Tibial nerve (tissue), 4 donors: Measurements from ENCODE around the gene EIF4E. TPM values are rescaled to one million over a fixed set of nuclear protein-coding genes. Genes with fewer than 3 reads are reported as not detected.
"Not testable (repeated sequence)": the region's sequence is repeated elsewhere in the genome, so short reads cannot be mapped to it uniquely, and the experiment has no call there.

Experiments
- DNase-seq, 2 donors: peaks; one replicate each; pipeline ENCODE4 v3.0.0-alpha.2; 2019; ENCODE audit warnings: low spot score in 2 of 2
- H3K27ac ChIP-seq, 4 donors: fragments of 200-600 bp; sonication (generic) in 3 of 4; one replicate each; pipeline ENCODE4 v1.5.1; 2017 to 2019; ENCODE audit warnings: mild to moderate bottlenecking in 1 of 4
- H3K27me3 ChIP-seq, 2 donors: fragments of 200-600 bp; sonication (generic) in 1 of 2; one replicate each; pipeline versions ENCODE4 v1.5.1 to v1.6.0; 2017 to 2019
- H3K36me3 ChIP-seq, 3 donors: fragments of 200-600 bp; sonication (generic); one replicate each; pipeline ENCODE4 v1.5.1; 2018 to 2019
- H3K4me1 ChIP-seq, 4 donors: fragments of 200-600 bp; sonication (generic) in 3 of 4; one replicate each; pipeline ENCODE4 v1.5.1; 2017 to 2019
- H3K4me3 ChIP-seq, 4 donors: fragments of 200-600 bp; sonication (generic) in 3 of 4; one replicate each; pipeline ENCODE4 v1.5.1; 2017 to 2019; ENCODE audit warnings: mild to moderate bottlenecking in 1 of 4, moderate library complexity in 1 of 4
- H3K9me3 ChIP-seq, 4 donors: fragments of 200-600 bp; sonication (generic) in 3 of 4; one replicate each; pipeline ENCODE4 v1.5.1; 2017 to 2019
- EP300 ChIP-seq, 2 donors: sonication (generic); formaldehyde crosslinking; IDR thresholded peaks; one replicate each; pipeline ENCODE4 v1.6.1; 2017; ENCODE audit warnings: antibody characterized with exemption in 2 of 2, mild to moderate bottlenecking in 1 of 2
- POLR2A ChIP-seq, 2 donors: fragments of 450-650 bp; IDR thresholded peaks; one replicate each; pipeline ENCODE4 v1.6.1; 2017; ENCODE audit warnings: antibody characterized with exemption in 2 of 2, mild to moderate bottlenecking in 2 of 2, moderate library complexity in 2 of 2
- WGBS, 2 donors: methylation state at CpG; one replicate each; pipeline ENCODE4 v1.1.5; 2018; 5-methylcytosine and 5-hydroxymethylcytosine counted together
- total RNA-seq, 4 donors: library from RNA; depleted of rRNA; stranded (reverse); fragments of >200 nt; gene quantifications; one replicate each; pipeline ENCODE4 v1.1.0, GENCODE V29; 2016
- TF ChIP-seq, protein P1 (sequence below), 5 experiments: fragments of 200-600 bp in 3 of 5; fragments of 450-650 bp in 2 of 5; sonication (generic) in 3 of 5; IDR thresholded peaks; one replicate each; pipeline ENCODE4 v1.5.1; 2016 to 2019; ENCODE audit warnings: antibody characterized with exemption in 5 of 5, mild to moderate bottlenecking in 3 of 5, moderate library complexity in 2 of 5

Gene EIF4E
- total RNA-seq, 4 donors from 2014 or later: 49.6 to 73.0 (median 63.6) TPM

DNA sequence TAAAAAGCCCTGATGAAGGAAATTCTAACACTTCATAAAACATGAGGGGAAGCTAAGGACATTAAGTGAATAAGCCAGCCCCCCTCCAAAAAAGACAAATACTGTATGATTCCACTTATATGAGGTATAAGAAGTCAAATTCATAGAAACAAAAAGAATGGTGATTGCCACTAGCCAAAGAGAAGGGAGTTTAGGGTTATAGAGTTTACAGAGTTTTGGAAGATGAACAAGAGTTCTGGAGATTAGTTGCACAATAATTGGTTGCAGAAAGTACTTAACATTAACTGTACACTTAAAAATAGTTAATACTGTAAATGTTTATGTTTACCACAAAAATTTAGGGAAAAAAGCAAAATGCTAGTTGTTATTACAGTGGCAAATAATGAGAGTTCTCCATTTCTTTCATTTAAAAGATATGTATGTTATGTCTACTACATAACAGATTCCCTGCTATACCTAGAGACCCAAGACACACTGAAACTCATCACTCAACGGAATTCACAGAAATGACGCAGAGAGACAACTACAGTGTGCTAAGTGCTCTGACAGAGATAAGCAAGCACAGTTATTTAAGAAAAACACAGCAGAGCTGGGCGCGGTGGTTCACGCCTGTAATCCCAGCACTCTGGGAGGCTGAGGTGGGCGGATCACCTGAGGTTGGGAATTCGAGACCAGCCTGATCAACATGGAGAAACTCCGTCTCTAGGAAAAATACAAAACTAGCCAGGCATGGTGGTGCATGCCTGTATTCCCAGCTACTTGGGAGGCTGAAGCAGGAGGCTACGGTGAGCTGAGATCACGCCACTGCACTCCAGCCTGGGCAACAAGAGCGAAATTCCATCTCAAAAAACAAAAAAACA is 37.2 kb downstream of the EIF4E start:
- DNase-seq: no peak
- no peaks in the 10 kb centered on the region for H3K9me3 ChIP-seq
- peaks cover 0 to 54% (median 0%) of the 10 kb centered on the region in 3 donors for H3K36me3 ChIP-seq
- H3K27me3 ChIP-seq: no peaks in the 10 kb centered on the region
- no peak overlapping the region for H3K27ac ChIP-seq
- H3K4me3 ChIP-seq: no peak overlapping the region
- H3K4me1 ChIP-seq: no peaks in the 10 kb centered on the region
- TF ChIP-seq, protein P1, sequence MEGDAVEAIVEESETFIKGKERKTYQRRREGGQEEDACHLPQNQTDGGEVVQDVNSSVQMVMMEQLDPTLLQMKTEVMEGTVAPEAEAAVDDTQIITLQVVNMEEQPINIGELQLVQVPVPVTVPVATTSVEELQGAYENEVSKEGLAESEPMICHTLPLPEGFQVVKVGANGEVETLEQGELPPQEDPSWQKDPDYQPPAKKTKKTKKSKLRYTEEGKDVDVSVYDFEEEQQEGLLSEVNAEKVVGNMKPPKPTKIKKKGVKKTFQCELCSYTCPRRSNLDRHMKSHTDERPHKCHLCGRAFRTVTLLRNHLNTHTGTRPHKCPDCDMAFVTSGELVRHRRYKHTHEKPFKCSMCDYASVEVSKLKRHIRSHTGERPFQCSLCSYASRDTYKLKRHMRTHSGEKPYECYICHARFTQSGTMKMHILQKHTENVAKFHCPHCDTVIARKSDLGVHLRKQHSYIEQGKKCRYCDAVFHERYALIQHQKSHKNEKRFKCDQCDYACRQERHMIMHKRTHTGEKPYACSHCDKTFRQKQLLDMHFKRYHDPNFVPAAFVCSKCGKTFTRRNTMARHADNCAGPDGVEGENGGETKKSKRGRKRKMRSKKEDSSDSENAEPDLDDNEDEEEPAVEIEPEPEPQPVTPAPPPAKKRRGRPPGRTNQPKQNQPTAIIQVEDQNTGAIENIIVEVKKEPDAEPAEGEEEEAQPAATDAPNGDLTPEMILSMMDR (IDR thresholded peaks at IDR 0.05): no peak
- TF ChIP-seq EP300 (IDR thresholded peaks at IDR 0.05) (no peak), POLR2A (IDR thresholded peaks at IDR 0.05) (no peak)
- 94 to 96% methylated on average over 11 of the region's 11 CpGs for WGBS, 2 donors

DNA sequence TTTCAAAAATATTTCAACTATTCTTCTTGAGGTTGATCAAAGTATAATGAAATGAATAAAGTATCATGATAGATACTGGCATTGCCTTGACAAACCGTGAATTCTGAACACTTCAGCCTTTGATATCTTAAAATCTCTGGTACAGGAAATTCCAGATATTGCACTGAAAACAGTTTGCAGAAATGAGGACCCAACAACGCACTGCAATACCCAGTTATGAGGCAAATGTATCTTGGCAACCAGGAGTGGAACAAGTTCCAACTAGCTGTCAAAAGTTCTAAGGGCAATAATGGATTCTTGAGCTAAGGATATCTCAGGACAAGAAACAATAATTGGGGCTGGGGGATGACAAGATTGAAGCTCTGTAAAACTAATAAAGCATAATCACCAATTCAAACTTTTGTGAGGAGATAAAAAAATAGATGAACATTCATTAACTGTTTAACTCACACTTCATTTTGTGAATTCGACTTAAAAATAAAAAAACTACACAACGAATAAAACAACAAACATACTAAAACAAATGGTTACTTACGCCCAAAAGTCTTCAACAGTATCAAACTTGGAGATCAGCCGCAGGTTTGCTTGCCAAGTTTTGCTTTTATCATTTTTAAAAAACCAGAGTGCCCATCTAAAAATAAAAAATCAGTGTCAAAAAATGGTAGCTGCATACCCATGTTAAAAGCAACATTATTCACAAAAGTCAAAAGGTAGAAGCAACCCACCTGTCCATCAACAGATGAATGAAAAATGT is 38.1 kb downstream of the EIF4E start:
- TF ChIP-seq EP300 (IDR thresholded peaks at IDR 0.05) (no peak), POLR2A (IDR thresholded peaks at IDR 0.05) (no peak)
- TF ChIP-seq, protein P1 (IDR thresholded peaks at IDR 0.05): no peak
- H3K36me3 ChIP-seq: peaks cover 0 to 58% (median 6%) of the 10 kb centered on the region in 3 donors
- H3K4me3 ChIP-seq: no peak overlapping the region
- no peaks in the 10 kb centered on the region for H3K27me3 ChIP-seq
- DNase-seq: no peak
- H3K27ac ChIP-seq: no peak overlapping the region
- no peaks in the 10 kb centered on the region for H3K4me1 ChIP-seq
- H3K9me3 ChIP-seq: no peaks in the 10 kb centered on the region
- 65 to 74% methylated on average over 6 of the region's 6 CpGs for WGBS, 2 donors

DNA sequence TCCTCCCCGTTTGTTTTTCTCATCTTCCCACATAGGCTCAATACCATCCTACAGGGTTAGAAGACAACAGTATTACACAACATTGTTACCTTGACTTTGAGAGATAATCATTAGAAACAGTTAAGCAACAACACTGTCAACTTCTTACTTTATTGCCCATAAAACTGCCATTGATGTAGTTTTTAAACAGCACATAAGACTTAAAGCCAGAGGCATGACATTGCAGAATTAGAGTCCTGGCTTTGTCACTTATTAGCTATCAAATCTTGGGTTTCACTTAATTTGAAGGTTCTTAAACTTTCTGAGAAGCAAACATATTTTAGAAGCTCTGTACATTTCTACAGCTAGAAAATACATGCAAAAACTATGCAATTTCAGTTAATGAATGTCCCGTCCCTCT is 41.8 kb downstream of the EIF4E start:
- H3K9me3 ChIP-seq: no peaks in the 10 kb centered on the region
- H3K27ac ChIP-seq: no peak overlapping the region
- no peak for DNase-seq
- TF ChIP-seq, protein P1 (IDR thresholded peaks at IDR 0.05): no peak
- TF ChIP-seq POLR2A (IDR thresholded peaks at IDR 0.05): no peak
- TF ChIP-seq EP300 (IDR thresholded peaks at IDR 0.05): no peak
- WGBS, 2 donors: 96% methylated on average over 2 of the region's 2 CpGs
- H3K4me1 ChIP-seq: no peaks in the 10 kb centered on the region
- H3K4me3 ChIP-seq: no peak overlapping the region
- no peaks in the 10 kb centered on the region for H3K27me3 ChIP-seq
- H3K36me3 ChIP-seq: peaks cover 0 to 69% (median 32%) of the 10 kb centered on the region in 3 donors

DNA sequence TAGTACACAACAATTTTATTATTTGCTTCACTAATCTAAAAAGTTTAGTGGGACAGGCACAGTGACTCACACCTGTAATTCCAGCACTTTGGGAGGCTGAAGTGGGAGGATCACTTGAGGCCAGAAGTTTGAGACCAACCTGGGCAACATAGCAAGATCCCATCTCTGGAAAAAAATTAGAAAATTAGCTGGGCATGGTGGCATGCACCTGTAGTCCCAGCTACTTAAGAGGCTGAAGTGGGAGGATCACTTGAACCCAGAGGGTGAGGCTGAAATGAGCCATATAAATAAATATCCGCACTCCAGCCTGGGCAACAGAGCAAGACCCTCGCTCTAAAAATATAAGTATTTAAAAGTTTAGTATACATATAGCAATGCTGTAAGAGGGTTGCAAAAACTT is 42.6 kb downstream of the EIF4E start:
- 97 to 100% methylated on average over 2 of the region's 2 CpGs for WGBS, 2 donors
- H3K36me3 ChIP-seq: peaks cover 0 to 76% (median 32%) of the 10 kb centered on the region in 3 donors
- H3K27me3 ChIP-seq, H3K27ac ChIP-seq, DNase-seq, H3K9me3 ChIP-seq, H3K4me1 ChIP-seq, H3K4me3 ChIP-seq: not testable (repeated sequence)

DNA sequence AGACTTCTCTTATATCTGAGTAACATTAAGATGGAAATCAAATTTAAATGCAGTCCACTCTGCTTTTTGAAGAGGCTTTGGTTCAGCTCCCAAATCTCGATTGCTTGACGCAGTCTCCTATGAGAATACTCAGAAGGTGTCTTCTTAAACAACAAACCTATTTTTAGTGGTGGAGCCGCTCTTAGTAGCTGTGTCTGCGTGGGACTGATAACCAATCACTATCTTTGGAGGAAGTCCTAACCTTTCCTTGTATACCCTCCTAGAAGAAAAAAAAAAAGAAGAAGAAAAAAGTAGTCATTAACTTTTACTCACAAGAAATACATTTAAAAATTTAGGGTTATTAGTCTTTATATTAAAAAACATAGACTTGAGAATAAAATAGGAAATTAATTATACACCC is 48.0 kb downstream of the EIF4E start:
- not testable (repeated sequence) for H3K27me3 ChIP-seq, H3K9me3 ChIP-seq, H3K27ac ChIP-seq, H3K4me1 ChIP-seq, H3K4me3 ChIP-seq, DNase-seq
- WGBS, 2 donors: 94 to 95% methylated on average over 4 of the region's 4 CpGs
- H3K36me3 ChIP-seq: peaks cover 0 to 80% (median 26%) of the 10 kb centered on the region in 3 donors

DNA sequence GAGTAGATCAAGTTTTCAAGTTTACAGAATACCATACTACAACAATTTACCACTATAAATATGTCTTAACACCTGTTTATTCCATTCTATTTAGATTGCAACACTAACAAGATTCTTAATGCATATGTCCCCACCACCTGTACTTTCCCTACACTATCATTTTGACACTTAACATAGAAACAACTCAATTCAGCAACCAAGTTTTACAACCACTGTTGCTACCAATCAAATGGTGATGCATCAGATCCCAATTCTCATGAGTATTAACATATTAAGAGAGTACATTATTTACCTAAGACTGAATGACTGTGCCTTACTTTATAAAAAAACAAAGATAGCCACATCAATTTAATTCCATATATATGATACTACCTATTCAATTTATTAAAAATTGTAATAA is 49.4 kb downstream of the EIF4E start:
- no peak for DNase-seq
- TF ChIP-seq POLR2A (IDR thresholded peaks at IDR 0.05) (no peak), EP300 (IDR thresholded peaks at IDR 0.05) (no peak)
- TF ChIP-seq, protein P1 (IDR thresholded peaks at IDR 0.05): no peak
- Histone ChIP-seq H3K27ac (no peak overlapping the region), H3K27me3 (no peaks in the 10 kb centered on the region), H3K4me1 (no peaks in the 10 kb centered on the region), H3K36me3 (peaks cover 0 to 66% (median 15%) of the 10 kb centered on the region in 3 donors), H3K4me3 (no peak overlapping the region), H3K9me3 (no peaks in the 10 kb centered on the region)
